Left ventricle myocardium superior (tissue), 1 donor: ENCODE measurements around the gene MYL11. TPM values are rescaled to one million over a fixed set of nuclear protein-coding genes. Genes with fewer than 3 reads are reported as not detected.

Experiments
- ATAC-seq: fragments of 200-7000 bp; cut with Tn5 transposase; one replicate; pipeline ENCODE4 v1.9.1; 2020; ENCODE audit warnings: mild to moderate bottlenecking, moderate library complexity
- DNase-seq: peaks from one replicate; pipeline ENCODE4 v3.0.0-alpha.2; 2020
- intact Hi-C: fragments of 100-400 bp; cut with micrococcal nuclease; formaldehyde crosslinking; loops from one replicate; pipeline ENCODE4 v1.11.0; 2022
- total RNA-seq: library from RNA; stranded (reverse); fragmentation: NEBNext Ultra II Directional; extraction: Animal tissue kit (Norgen Biotek cat#: 25700); gene quantifications from one replicate; pipeline ENCODE4 v1.2.1, GENCODE V29; 2021
- donor health status: DM: no; HTN: yes; CAD: no; lungs with severe emphysema.

MYL11 gene
- total RNA-seq, 1 donor from 2014 or later, result not detected

DNA sequence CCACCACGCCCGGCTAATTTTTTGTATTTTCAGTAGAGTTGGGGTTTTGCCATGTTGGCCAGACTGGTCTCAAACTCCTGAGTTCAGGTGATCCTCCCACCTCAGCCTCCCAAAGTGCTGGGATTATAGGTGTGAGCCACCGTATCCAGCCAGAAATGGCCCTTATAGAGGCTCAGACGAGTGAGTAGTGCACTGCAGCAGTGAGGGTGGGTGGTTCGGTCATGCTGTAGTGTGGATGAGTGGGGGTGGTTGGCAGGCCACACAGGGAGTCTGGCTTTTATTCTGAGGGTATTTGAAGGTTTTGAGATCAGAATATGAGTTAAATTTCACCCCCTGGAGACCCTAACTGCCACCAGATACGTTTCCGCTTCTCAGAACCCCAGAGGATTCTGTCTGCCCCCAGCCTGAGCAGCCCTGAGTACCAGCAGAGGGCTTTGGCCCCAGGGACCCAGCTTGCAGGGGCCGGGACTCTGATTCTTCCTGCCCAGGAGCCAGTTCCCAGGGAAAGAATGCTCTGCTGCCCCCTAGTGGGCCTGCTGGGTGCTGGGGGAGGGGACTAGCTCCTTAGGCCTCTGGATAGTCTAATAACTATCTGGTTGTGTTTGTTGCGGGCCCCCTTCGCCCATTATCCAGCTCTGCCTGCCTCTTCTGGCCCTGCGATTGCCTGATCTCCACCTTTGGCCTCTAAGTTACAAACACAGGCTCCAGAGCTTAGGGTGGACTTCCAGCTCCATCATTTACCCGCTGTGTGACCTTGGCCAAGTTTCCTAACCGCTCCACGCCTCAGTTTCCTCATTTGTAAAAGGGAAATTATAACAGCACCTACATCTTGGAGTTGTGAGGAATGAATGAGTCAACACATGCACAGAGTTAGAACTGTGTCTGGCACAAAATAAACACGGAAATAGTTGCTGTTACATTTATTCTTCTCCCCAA is 34.8 kb downstream of the MYL11 start:
- intact Hi-C loops, result no loop called here
- DNase-seq (peak; percentile 93), ATAC-seq (peak; percentile 72)

DNA sequence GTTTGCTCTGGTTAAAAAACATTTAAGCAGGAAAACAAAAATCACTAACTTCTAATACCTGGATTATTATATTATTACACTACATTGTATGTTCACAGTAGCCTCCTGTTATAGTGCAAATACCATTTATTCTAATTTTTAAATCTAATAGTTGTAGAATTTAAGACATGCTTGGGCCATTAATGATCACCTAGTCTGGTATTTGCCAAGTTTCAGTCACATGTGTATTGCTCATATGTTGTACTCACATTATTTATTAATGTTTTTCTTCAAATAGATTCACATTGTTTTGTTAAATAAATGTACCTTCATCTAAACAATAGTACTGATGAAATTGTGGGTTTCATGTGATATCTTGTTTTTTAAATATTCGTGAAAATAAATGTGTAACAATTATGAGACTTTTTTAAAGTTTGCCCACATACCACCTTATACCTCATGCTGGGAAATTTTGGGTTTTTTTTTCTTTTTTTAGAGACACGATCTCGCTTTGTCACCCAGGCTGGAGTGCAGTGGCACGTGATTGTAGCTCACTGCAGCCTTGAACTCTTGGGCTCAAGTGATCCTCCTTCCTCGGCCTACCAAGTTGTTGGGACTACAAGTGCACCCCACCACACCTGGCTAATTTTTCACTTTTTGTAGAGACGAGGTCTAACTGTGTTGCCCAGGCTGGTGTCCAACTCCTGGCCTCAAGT is 38.7 kb downstream of the MYL11 start:
- intact Hi-C loops, result no loop called here
- no peak for DNase-seq
- no peak for ATAC-seq

DNA sequence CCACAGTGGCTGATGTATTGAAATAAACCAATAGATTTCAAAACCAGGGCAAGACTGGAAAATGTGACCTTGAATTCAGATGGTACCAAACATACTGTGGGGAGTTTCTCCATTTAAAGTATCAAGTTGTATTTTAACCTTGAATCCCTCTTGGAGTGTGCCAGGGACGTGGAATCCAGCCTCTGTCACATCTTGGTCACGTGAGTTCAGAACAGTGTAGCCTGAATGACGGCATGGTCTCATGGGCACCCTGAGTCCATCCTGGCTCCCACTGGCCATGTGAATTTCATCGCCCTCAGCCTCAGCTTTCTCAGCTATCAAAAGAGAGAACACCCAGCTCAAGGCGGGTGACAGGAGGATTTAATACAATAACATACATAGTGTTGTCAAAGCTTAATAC is 39.6 kb downstream of the MYL11 start:
- intact Hi-C loops, result no loop called here
- no peak for ATAC-seq
- DNase-seq, result no peak

DNA sequence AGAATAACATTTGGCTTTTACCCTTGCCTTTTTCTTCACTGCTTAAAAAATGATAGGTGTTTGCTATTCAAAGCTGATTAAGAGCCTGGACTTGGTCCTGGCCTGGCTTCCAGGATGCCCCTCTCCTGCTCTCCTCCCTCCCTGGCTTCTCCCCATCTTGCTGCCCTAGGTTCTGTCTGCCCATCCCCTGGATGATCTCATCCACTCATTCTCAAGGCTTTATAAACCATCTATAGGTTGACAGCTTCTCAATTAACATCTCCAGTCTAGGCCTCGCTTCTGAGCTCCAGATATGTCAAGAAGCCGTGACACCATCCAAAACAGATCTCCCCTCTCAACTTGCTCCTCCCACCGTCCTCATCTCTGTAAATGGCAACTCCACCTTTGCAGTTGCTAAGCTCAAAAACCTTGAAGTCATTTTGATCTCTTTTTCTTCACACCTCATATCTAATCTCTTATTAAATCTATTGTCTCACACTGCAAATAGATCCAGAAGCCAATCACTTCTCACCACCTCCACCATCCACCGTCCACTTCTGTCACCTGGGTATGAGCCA is 41.5 kb downstream of the MYL11 start:
- intact Hi-C loops, result no loop called here
- ATAC-seq, result no peak
- DNase-seq, result no peak

DNA sequence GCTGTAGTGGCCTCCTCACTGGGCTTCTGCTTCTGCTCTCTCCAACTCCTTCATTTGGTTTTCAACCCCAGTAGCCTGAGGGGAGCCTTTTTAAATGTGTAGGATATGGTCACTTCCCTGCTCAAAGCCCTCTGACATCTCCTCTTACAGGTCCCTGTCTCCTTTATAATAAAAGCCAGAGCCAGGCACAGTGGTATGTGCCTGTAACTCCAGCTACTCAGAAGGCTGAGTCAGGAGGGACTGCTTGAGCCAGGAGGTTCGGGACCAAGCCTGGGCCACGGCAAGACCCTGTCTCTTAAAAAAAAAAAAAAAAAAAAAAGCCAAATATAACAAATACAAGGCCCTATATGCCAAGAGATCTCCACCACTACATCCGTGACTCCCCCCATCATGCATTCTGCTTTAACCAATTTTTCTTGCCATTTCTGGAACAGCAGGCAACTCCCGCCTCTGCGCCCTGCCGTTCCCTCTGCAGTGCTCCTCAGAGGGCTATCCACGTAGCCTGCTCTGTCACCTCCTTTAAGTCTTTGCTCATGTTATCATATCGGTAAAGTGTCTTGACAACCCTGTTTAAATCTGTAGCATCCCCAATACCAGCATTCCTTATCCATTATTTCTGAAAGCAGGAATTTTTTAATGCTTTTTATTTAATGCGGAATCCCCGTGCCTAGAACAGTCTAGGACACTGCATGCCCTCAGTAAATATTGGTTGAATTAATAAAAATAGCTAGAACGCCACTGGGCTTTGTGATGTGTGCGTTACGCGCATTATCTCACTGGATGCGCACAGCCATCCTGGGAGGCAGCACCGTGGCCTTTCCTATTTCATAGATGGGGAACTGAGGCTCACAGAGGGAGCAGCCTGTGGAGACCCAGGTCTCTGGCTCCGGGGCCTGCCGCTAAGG is 42.3 kb downstream of the MYL11 start:
- DNase-seq (no peak), ATAC-seq (no peak)
- intact Hi-C loops, result no loop called here

DNA sequence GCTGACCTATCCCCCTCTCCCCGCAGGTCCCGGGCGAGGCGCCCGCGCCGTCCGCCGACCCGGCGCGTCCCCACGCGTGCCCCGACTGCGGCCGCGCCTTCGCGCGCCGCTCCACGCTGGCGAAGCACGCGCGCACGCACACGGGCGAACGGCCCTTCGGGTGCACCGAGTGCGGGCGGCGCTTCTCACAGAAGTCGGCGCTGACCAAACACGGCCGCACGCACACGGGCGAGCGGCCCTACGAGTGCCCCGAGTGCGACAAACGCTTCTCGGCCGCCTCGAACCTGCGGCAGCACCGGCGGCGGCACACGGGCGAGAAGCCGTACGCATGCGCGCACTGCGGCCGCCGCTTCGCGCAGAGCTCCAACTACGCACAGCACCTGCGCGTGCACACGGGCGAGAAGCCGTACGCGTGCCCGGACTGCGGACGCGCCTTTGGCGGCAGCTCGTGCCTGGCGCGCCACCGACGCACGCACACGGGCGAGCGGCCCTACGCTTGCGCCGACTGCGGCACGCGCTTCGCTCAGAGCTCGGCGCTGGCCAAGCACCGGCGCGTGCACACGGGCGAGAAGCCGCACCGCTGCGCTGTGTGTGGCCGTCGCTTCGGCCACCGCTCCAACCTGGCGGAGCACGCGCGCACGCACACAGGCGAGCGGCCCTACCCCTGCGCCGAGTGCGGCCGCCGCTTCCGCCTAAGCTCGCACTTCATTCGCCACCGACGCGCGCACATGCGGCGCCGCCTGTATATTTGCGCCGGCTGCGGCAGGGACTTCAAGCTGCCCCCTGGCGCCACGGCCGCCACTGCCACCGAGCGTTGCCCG is 43.1 kb downstream of the MYL11 start:
- ATAC-seq, result peak; percentile 95
- intact Hi-C loops, result no loop called here
- DNase-seq, result peak; percentile 93

DNA sequence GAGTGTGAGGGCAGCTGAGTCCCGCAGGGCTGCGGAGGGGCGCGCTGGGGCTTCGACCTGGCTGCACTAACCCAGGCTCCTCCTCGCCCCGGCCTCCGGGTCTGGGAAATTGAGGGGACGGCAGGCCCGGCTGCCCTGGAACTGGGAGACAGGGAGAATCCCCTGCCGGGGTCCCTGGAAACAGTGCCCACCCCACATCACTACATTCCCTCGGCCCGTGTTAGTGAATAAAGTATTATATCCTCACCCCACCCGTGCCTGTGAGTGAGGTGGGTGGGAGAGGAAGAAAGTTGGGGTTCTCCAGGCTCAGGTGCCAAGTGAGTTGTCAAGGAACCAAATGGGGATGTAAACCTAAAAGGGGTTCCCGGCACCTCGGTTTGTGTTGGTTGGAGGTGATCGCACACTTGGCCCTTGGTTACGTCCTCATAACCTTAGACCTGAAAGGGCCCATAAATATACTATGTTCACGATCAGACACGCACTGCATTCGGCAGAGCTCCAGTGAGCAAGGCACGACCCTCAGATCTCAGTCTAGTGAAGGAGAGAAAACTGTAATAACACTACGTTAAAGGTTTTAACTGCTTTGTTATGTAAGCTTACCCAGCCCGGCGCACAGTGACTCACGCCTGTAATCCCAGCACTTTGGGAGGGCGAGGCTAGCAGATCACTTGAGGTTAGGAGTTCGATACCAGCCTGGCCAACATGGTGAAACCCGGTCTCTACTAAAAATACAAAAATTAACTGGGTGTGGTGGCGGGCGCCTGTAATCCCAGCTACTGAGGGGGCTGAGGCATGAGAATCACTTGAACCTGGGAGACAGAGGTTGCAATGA is 44.0 kb downstream of the MYL11 start:
- no peak for DNase-seq
- intact Hi-C loops, result no loop called here
- ATAC-seq, result no peak

DNA sequence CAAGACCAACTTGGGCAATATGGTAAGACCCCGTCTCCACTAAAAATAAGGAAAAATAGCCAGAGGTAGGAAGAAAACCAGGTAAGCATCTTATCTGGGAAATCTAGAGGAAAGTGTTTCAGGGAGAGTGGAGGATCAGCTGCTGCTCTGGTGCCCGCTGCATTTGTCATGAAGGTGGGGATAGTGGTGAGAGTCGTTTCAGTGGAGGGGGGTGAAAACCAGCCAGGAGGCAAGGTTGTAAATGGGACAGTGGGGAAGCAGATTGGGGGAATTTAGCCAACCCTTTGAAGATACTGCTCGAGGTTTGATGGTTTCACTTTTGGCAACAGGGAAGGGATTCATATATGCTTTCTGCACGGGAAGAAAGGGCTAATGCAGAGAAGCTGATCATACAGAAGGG is 46.4 kb downstream of the MYL11 start:
- DNase-seq (no peak), ATAC-seq (no peak)
- intact Hi-C loops, result no loop called here

Other genes starting within 250 kb of the MYL11 start
- 10.3 TPM for gene CORO1A, start 191.2 kb upstream of the MYL11 start, total RNA-seq
- gene BOLA2B, start 181.1 kb upstream of the MYL11 start, total RNA-seq, result 49.5 TPM
- 16.5 TPM for gene SLX1A, start 180.9 kb upstream of the MYL11 start, total RNA-seq
- gene SULT1A3, start 175.5 kb upstream of the MYL11 start, total RNA-seq, result 12.5 TPM
- gene NPIPB13, start 126.3 kb upstream of the MYL11 start, total RNA-seq, result 3.5 TPM
- gene CD2BP2, start 19.5 kb upstream of the MYL11 start, total RNA-seq, result 29.3 TPM
- 26.4 TPM for gene TBC1D10B, start 4.3 kb upstream of the MYL11 start, total RNA-seq
- 2.5 TPM for gene SEPTIN1, start 7.8 kb downstream of the MYL11 start, total RNA-seq
- gene ZNF48, start 20.6 kb downstream of the MYL11 start, total RNA-seq, result 5.2 TPM
- gene ZNF771, start 32.8 kb downstream of the MYL11 start, total RNA-seq, result 6.1 TPM
- gene DCTPP1, start 55.2 kb downstream of the MYL11 start, total RNA-seq, result 37.5 TPM
- 30.6 TPM for gene SEPHS2, start 71.1 kb downstream of the MYL11 start, total RNA-seq
- gene ITGAL, start 97.9 kb downstream of the MYL11 start, total RNA-seq, result 3.3 TPM
- gene ZNF768, start 151.8 kb downstream of the MYL11 start, total RNA-seq, result 75.4 TPM
- gene ZNF747, start 160.1 kb downstream of the MYL11 start, total RNA-seq, result 9.0 TPM
- 9.1 TPM for gene ZNF764, start 183.6 kb downstream of the MYL11 start, total RNA-seq
- gene ZNF688, start 196.9 kb downstream of the MYL11 start, total RNA-seq, result 10.0 TPM
- gene ZNF785, start 210.9 kb downstream of the MYL11 start, total RNA-seq, result 7.3 TPM
- gene ZNF689, start 235.6 kb downstream of the MYL11 start, total RNA-seq, result 4.8 TPM